Suppressor macrophage treated with lipopolysaccharide for 1 hour (primary cell): Measurements from ENCODE around the gene PHAX.
"Not testable (repeated sequence)": the region's sequence is repeated elsewhere in the genome, so short reads cannot be mapped to it uniquely, and the experiment has no call there.

Experiments used
- DNase-seq, 3 donors: peaks; one replicate each; pipeline ENCODE4 v3.0.0-alpha.2; 2020 to 2022

The PHAX gene

DNA sequence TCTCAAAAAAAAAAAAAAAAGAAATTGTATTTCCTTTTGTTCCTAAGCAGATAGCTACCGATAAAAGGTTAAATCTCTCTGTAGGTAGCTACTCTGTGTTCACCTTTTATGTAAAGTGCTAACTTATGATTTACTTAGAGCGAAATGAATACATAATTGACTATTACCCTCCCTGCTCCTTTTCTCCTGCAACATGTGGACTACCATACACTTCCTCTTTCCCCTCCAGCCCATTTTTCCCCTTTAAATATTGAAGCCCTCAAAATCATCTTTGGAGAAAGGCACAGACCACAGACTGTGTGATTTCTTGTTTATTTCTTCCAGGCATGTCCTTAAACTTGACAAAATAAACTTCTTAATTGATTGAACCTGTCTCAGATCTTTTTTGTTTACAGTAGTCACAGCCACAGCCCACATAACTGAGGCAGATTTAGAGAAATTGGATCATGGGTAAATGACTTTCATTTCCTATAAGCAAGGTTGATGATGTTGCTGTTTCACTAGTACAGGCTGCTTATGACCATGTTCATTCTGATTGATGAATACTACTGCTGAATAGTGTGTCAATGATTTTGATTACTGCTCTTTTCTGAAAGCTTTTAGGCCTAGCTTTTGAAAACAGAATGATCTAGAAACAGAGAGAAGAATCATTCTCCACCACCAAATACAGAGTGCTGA lies 59.2 kb downstream of the PHAX start:
- DNase-seq, result peak; percentile 25 to 64 (median 56)

DNA sequence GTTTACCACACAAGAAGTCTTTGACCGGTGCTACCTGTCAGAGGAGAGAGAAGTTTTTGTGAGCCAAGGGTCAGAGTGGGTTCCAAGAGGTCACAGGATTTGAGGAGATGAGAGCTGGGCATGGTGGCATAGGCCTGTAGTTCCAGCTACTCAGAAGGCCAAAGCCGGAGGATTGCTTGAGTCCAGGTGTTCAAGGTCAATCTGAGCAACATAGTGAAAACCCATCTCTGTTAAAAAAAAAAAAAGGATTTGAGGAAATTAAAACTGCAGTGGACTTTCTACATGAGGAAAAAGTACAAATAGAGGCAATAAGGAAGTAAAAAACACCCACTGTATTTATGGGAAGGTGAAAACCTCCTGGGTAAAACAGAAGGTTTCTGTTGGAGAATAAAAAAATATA lies 63.8 kb downstream of the PHAX start:
- no peak for DNase-seq

DNA sequence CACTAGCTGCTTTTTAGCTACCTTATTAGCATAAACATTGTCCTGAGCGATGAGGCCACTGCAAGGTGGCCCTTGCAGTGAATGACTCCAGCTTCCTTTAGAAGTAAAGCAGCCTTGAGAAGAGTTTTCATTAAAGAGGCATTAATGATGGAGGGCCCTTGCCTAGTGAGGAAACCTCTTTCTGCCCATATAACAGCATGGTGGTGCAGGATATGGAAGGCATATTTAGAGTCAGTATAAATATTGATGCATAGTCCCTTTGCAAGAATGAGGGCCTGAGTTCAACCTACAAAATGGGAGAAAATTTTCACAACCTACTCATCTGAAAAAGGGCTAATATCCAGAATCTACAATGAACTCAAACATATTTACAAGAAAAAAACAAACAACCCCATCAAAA lies 69.4 kb downstream of the PHAX start:
- DNase-seq, result not testable (repeated sequence)

DNA sequence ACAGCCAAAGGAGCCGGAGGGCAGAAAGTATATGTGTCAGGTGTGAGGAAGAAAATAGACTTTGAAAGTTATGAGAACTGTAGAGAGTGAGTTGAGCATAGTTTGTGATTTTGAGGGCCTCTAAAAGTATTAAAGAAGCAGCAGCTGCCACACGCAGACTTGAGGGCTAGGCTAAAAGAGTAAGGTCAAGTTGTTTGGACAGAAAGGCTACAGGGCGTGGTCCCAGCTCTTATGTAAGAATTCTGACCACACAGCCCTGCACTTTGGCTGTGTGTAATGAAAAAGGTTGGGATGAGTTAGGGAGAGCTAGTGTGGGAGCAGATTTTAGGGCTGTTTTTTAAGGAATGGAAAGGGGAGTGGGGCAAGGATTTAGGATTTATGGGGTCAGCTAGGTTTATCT lies 70.9 kb downstream of the PHAX start:
- DNase-seq, result not testable (repeated sequence)

DNA sequence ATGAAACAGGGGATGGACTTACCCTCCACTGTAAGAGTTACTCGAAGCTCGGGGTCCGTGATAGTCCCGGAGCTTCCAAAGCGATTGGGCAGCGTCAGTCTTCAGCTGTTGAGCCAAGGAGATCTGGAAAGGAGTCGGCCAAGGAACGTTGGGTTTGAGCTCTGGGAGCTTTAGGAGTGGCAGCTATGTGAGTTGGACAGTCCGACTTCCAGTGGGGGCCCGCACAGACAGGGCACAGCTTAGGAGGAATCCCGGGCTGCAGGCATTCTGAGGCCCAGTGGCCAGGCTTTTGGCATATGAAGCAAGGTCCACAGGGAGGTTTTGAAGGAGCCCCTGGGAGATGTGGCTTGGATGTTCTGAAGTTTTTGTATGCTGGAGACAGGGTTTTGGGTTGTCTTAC lies 72.7 kb downstream of the PHAX start:
- DNase-seq, result no peak

DNA sequence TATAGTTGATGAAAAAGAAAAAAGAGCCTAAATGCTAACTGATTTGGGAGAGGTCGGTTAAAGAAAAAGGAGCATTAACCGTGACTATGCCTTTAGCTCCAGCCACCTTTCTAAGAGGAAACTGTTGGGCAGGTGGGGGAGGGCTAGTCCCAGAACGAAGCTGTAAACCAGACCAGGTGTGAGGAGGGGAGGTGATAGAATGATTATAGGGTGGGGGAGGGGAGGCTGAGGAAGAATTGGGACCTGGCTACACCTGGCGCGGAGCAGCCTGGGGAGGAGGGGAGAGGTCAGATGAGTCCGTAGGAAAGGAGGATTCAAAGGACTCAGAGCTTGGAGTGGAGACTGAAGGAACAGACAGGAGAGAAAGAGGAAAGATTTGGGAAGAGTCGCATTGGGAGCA lies 73.4 kb downstream of the PHAX start:
- no peak for DNase-seq

DNA sequence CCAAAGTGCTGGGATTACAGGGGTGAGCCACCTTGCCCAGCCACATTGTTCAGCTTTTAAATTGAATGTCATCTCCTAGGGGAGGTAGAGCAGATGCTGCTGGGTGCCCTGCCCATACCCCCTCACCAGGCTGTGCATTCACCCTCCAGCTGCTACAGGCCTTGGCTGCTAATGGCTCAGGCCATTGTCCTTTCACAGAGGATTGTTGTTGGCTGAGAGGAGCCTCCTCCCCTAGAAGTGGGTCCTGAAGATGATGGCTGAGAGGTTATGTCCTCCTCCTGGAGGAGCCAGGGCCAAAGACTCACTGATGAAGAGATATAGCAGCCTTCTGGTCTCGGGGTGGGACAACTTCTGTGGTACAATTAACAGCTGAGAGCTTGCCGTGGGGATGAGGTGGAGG lies 74.6 kb downstream of the PHAX start:
- no peak for DNase-seq

DNA sequence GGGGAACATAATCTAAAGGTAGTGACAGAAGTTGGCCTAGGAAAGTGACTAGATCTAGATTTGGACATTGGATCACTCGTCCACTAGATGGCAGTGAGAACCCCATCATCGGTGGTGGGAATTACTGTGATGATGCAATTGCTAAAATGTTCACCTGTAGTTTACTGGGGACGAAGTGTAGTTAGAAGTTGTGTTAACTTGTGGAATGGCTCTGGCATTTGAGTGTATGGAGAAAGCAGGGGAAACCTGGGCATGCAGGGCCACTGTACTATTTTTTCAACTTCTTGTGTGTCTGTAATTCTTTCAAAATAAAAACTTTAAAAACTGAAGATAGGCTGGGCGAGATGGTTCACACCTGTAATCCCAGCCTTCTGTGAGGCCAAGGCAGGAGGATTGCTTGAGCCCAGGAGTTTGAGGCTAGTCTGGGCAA lies 75.5 kb downstream of the PHAX start:
- DNase-seq, result peak; percentile 72 to 79 (median 78)
